ELR (cell line): ENCODE results near the gene CYBA.
A peak's percentile ranks its signal among the peaks of the same experiment; 100 is the strongest.

Source experiments
- DNase-seq: peaks from one replicate; pipeline ENCODE4 v3.0.0-alpha.2; 2015; ENCODE audit warnings: low read depth

The CYBA gene

GRCh38 chr16:88661468-88661867 lies 10.6 kb upstream of the CYBA start:
- no peak for DNase-seq

GRCh38 chr16:88659160-88659559 lies 8.3 kb upstream of the CYBA start:
- no peak for DNase-seq

- DNase-seq, result no peak
Measured at GRCh38 chr16:88658714-88659113, 7.9 kb upstream of the CYBA start.

GRCh38 chr16:88657371-88657770 lies 6.5 kb upstream of the CYBA start:
- DNase-seq, result no peak

- DNase-seq, result no peak
Measured at GRCh38 chr16:88656291-88656980, 5.6 kb upstream of the CYBA start.

- DNase-seq, result no peak
Measured at GRCh38 chr16:88655733-88656281, 5.0 kb upstream of the CYBA start.

- no peak for DNase-seq
Measured at GRCh38 chr16:88655053-88655732, 4.3 kb upstream of the CYBA start.

GRCh38 chr16:88654363-88655052 lies 3.7 kb upstream of the CYBA start:
- no peak for DNase-seq

- no peak for DNase-seq
Measured at GRCh38 chr16:88653596-88654362, 2.9 kb upstream of the CYBA start.

- DNase-seq, result no peak
Measured at GRCh38 chr16:88653101-88653500, 2.2 kb upstream of the CYBA start.

GRCh38 chr16:88652762-88653063 lies 1.9 kb upstream of the CYBA start:
- DNase-seq, result no peak

- no peak for DNase-seq
Measured at GRCh38 chr16:88651989-88652761, 1.3 kb upstream of the CYBA start.

GRCh38 chr16:88651276-88651988 lies 579 bp upstream of the CYBA start:
- DNase-seq, result no peak

GRCh38 chr16:88649924-88650748 lies 717 bp downstream of the CYBA start:
- peak; percentile 30 for DNase-seq

- no peak for DNase-seq
Measured at GRCh38 chr16:88649195-88649923, 1.5 kb downstream of the CYBA start.

GRCh38 chr16:88647178-88648070 lies 3.4 kb downstream of the CYBA start:
- DNase-seq, result no peak

GRCh38 chr16:88646345-88647034 lies 4.4 kb downstream of the CYBA start:
- no peak for DNase-seq

GRCh38 chr16:88645941-88646340 lies 4.9 kb downstream of the CYBA start:
- DNase-seq, result no peak
